DMS153 treated with DMSO at 0.1 percent for 48 hours (cell line): ENCODE measurements around the gene GJB3.
"Not testable (repeated sequence)": the region's sequence is repeated elsewhere in the genome, so short reads cannot be mapped to it uniquely, and the experiment has no call there.

Experiments
- DNase-seq: peaks from one replicate; lab custom pipeline; 2025; ENCODE audit not compliant: unreplicated experiment; lab: John Stamatoyannopoulos, UW

The GJB3 gene

DNA sequence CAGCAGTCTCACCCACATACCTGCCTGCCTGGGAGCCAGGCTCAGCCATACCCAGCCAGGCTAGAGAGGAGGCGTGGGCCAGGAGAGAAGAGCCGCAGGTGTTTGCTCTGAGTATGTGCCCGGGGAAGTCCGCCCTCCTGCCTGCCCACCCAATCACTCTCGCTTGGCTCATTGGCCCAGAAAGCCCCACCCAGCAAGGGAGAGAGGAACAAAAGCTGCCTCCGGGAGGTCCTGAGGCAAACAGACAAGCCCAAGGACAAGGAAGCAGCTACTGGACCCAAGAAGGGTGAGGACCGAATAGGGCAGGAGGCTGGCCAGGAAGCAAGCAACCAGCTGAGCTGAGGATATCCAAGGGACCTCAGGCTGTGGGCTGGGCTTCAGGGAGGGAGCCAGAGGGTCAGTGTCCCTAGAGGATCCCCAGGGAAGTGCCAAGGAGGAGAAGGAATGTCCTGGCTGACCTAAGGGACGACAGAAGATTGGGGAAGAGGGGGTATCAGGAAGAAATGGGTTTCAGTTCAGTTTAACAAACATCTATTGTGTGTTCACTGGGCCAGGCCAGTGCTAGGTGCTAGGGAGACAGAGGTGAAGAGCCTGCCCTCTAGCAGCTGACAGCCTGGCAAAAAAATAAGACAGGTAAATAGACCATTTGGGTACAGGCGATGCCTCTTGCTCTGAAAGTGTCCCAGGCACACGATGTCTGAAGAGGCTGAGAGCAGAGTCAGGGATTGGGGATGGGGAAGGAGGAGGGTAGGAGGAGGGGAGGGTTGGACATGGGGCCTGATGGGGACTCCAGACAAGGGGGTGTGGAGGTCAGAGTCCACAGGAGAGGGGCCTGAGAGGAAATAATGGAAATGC, 21.3 kb upstream of the GJB3 start, which contains the start of gene GJB4:
Gene GJB4 (plus strand): TSS at position 238 of the 855 bp plus-strand sequence. CDS start 1,515 bp downstream, outside the sequence.
- DNase-seq: no peak

DNA sequence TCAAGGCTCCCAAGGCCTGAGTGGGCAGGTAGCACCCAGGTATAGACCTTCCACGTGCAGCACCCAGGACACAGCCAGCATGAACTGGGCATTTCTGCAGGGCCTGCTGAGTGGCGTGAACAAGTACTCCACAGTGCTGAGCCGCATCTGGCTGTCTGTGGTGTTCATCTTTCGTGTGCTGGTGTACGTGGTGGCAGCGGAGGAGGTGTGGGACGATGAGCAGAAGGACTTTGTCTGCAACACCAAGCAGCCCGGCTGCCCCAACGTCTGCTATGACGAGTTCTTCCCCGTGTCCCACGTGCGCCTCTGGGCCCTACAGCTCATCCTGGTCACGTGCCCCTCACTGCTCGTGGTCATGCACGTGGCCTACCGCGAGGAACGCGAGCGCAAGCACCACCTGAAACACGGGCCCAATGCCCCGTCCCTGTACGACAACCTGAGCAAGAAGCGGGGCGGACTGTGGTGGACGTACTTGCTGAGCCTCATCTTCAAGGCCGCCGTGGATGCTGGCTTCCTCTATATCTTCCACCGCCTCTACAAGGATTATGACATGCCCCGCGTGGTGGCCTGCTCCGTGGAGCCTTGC, 19.7 kb upstream of the GJB3 start:
- DNase-seq: no peak

DNA sequence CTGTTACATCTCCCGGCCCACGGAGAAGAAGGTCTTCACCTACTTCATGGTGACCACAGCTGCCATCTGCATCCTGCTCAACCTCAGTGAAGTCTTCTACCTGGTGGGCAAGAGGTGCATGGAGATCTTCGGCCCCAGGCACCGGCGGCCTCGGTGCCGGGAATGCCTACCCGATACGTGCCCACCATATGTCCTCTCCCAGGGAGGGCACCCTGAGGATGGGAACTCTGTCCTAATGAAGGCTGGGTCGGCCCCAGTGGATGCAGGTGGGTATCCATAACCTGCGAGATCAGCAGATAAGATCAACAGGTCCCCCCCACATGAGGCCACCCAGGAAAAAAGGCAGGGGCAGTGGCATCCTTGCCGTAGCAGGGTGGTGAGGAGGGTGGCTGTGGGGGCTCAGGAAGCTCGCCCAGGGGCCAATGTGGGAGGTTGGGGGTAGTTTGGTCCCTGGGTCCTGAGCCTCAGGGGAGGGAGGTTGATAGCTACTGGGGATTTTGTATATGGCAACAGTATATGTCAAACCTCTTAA, 19.2 kb upstream of the GJB3 start:
- DNase-seq: no peak

DNA sequence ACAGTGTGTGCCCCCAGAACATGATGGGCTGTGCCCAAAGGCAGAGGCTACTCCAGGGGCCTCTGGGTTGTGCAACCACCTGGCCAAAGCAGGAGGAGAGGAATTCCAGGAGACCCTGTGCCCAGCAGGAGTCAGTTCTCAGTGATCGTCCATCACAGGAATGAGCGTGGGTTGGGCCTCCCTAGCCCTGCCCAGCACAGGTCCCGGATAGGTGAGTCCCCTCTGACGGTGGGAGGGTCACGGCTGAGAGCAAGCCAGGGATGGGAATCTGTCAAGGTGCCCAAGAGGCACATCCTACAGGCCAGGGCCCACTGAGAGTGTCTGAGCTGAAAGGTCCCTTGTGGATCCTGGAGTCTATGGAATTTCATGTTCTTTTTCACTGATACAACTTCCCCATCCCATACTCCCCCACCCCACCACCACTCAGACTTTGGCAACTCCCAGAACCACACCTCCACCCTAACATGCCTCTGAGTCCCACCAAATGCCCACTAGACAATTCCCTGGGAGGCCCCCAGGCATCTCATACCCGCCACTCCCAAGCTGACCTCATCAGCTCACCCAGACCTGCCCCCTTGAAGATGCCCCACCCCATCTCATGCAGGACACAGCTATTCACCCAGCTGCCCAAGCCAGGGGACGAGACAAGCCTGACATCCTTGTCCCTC, 18.4 kb upstream of the GJB3 start:
- no peak for DNase-seq

DNA sequence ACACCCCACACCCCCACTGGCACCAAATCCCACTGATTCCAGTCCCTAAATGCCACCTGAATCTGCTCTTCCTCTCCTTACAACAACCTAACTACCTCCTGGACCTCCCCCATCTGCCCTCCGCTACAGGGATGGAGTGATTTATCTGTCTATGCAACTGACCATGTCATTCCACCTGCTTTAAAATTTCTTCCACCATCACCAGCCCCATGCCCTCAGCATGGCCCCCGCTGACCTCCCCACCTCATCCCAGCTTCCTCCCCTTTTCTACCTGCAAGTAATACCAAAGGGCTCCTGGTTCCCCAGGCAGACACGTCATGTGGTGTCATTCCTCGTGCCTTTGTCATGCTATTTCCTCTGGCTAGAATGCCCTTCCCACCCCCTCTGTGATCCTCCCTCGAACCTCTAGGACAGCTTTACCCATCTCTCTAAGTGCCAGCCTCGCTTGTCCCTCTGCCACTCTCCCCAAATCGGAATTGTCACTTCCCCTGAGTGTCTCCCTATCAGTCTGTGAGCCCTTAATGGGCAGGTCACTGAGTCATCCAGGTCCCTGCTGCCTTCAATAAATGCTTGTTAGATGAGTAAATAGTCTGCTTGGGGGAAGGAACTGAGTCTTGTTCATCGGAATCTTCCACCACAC, 17.8 kb upstream of the GJB3 start:
- DNase-seq: no peak

DNA sequence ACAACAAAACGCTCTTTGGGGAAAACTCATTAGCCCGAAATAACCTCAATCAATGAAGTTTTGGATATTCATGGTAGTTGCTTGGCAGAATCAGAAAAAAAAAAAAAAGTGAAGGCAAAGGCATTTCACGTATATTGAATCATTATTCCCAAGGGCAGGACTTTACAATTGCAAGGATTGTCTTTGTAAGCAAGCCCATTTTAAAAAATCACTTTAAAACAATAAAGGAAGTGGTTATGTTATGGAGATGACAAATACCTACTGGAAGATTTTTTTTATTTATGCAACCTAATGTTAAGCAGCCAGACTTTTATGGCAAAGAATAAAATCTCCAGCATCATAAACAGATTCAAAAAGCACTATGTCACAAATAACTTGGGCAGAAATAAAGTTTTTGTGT, 12.2 kb upstream of the GJB3 start:
- no peak for DNase-seq

DNA sequence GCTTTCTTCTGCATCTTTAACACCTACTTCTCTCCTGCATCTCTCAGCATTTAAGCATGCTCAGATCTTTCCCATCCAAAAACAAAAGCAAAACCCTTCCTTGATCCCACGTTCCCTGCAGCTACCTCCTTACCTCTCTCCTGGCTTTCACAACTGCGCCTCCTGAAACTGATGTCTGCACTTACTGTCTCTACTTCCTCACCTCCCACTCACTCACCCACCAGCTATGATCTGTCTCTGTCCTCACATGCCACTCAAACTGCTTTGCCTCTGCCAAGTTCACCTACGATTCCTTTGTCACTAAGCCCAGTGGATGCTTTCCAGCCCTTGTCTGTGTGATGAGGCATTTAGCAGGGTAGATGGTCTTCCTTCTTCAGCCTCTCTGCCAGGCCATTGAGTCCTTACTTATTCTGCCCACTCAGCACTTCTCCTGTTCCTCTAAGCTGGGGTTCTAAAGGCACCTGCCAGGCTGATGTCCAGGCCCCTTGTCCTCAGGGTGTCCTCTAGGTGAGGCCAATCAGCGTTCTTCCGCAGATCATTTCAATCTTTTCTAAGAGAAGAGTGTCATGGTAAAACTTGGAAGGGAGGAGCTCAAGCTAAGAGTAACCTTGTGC, 10.0 kb upstream of the GJB3 start:
- no peak for DNase-seq

DNA sequence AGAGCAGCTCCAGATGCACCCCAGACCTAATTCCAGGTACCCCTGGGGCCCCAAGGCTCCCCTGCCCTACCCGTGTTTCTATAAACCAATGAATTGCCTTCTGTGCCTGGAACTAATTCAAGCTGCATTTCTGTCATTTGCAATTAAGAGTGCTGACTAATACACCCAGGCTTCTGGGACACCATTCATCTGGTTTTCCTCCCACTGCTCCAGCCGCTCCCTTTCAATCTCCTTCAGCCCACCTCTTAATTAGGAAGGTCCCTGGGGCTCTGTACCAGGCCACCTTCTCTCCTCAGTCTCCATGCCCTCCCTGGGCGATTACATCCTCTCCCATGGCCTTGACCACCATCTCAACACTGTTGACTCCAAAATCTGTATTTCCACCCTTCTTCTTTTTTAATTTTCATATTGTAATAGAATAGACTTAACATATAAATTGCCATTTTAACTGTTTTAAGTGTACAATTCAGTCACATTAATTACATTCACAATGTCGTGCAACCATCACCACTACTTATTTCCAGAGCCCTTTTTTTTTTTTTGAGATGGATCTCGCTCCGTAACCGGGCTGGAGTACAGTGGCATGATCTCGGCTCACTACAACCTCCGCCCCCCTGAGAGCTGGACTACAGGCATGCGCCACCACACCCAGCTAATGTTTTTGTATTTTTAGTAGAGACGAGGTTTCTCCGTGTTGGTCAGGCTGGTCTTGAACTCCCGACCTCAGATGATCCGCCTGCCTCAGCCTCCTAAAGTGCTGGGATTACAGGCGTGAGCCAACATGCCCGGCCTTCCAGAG, 9.2 kb upstream of the GJB3 start:
- no peak for DNase-seq

DNA sequence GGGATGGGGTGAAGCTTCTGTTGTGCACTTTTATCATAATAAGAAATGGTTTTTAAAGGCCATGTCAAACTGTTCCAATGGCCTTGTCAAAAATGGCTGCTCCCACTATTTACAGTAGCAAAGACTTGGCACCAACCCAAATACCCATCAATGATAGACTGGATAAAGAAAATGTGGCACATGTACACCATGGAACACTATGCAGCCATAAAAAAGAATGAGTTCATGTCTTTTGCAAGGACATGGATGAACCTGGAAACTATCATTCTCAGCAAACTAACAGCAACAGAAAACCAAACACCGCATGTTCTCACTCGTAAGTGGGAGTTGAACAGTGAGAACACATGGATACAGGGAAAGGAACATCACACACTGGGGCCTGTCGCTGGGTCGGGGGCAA, 7.9 kb upstream of the GJB3 start:
- not testable (repeated sequence) for DNase-seq

DNA sequence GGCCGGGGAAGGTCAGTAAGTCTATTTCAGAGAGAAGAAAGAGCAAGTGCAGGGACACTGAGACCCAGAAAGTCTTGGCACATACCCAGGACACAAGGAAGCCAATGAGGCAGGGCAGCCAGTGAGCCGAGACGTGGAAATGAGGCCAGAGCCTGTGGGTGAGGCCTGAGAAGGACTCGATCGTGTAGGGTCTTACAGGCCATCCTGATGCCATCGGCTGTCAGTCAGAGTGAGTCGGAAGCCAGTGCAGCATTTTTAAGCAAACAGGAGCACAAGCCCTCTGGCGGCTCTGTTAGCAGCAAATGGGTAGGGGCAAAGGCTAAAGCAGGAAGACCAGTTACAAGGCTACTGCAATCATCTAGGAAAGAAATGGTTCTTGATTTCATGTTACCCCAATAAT, 6.1 kb upstream of the GJB3 start:
- DNase-seq: no peak

DNA sequence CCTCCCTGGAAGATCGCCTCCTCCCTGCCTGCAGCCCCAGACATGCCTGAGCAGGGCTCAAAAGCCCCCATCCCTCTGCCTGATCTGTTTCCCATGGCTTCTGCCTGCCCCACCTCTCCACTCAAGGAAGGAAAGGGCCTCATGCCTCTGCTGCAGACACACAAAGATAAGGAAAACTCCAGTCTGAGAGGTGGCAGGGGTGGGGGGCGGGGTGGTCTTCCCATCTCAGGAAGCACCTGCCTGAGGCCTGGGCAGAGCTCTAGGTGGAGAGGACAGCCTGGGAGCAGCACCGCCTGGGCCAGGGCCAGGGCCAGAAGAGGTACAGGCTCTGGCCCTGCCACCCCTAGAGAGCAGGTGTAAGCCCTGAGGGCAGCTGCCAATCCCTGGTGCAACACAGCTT, 4.1 kb upstream of the GJB3 start:
- DNase-seq: no peak

DNA sequence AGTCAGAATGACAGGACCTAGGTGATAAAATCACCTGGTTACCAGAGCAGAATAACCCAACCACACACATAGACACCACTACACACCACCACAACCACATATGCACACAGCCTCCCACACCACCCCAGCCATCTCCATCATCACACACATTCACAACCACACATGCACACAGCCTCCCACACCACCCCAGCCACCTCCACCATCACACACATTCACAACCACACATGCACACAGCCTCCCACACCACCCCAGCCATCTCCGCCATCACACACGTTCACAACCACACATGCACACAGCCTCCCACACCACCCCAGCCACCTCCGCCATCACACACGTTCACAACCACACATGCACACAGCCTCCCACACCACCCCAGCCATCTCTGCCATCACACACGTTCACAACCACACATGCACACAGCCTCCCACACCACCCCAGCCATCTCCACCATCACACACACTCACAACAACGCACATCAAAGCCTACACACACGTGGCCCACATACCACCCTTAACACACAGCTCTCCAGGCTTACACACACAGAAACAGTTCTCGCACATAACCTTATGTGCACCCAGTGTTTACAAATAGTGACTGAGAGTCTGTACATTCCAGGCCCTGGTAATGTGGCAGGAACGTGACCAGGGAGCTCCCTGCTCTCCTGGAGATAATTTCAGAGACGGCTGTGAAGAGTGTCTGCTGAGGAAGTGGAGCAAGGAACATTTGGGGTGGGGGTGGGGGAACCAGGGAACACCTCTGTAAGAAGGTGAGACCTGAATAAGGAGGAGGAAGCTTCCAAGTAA, 3.3 kb upstream of the GJB3 start:
- DNase-seq: no peak

DNA sequence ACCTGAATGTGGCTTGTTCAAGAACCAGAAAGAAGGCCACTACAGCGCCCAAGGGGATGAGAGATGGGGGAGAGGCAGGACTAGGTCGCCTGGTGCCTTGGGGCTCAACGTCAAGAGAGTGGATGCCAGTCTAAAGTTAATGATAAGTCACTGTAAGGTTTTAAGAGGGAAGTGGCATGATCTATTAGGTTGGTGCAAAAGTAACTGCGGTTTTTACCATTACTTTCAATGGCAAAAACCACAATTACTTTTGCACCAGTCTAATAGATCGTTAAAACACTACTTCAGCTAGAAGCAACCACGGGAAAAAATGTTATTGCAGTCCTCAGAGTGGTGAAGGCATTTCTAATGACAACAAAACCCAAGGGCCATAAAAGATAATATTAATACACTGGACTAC, 2.6 kb upstream of the GJB3 start:
- DNase-seq: no peak

DNA sequence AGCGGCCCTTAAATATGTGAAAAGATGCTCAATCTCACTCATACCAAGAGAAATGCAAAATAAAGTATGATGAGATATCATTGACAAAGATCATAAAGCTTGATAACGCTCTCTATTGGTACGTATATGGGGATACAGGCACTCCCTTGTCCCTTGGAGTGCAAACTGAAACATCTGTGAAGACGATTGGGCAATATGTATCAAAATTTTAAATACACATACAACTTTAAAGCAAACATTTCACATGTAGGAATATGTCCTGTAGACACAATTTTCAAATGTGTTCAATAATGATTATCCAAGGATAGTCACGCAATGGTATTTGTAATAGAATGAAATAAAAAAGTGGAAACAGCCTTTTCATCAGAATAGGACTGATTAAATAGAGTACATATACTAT, 2.0 kb upstream of the GJB3 start:
- no peak for DNase-seq

DNA sequence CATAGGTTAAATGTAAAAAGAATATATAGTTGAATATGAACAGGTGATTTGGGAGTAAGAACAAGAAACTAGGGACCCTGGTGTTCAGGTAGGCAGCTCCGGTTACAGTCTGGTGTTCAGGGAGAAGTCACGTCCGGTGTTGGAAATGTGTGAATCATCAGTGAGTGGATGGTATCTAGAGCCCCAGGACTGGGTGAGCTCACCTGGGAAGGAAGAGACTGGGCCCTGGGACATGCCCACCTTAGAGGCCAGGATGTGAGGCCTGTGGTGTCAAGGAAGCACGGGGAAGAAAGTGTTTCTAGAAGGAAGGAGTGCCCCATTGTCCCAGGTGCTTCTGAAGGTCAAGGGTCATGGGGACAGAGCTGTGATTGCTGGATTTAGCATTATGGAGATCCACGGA, 1.5 kb upstream of the GJB3 start:
- DNase-seq: no peak

DNA sequence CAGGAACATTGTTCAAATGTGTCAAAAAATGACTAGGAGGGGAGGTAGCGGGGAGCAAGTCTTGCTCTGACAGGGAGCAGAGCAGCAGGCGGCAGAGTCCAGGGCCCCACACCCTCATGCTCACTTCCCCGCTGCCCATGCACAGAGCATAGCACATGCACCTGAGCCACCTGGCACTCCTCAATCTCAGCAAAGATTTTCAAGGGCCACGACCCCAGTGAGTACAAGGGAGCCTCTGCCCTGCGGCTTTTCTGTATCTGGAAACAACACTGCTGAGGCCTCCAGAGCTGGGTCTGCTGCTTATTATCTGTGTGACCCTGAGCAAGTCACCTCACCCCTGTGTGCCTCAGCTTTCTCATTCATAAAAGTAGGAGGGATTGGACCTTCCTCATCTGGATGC, 1.1 kb upstream of the GJB3 start:
- no peak for DNase-seq

DNA sequence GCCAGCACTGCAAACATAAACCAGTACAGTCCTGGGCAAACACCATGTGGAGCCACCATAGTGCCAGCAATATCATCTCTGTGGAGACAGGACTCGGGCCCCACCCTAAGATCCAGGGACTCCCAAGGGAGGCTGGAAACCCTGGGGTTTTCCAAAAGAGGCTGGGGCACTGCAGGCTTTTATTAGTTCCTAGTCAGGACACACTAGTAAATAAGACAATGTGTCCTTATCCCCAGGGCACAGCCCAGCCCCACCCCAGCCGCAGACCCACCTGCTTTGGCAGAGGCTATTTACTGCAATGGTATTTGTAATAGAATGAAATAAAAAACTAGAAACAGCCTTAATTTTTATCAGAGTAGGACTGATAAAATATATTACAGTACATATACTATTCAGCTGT, 486 bp upstream of the GJB3 start:
- no peak for DNase-seq

DNA sequence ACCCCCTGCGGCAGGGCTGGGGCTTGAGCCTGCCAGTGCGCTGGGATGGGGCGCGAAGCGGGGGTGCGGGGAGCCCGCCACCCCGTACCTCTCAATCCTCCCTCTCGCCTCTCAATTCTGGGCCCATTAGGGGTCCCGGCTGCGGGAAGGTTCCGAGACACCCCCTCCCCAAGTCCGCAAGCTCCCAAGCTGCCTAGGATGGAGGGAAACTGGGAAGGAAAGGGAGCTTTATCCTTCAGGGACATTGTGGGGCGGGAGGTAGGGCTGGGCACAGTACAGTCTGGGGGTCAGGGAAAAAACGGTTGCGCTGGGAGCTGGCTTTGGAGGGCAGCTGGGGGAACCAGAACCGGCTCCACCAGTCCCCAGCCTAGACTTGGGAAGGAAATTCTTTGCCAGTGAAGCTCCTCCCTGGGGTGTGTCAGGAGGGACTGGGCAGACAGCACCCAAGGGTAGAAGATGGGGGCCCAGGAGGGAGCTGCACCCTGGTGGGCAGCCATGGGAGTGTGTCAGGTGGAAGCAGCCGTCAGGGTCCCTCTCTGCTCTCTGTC, 904 bp downstream of the GJB3 start:
- no peak for DNase-seq

DNA sequence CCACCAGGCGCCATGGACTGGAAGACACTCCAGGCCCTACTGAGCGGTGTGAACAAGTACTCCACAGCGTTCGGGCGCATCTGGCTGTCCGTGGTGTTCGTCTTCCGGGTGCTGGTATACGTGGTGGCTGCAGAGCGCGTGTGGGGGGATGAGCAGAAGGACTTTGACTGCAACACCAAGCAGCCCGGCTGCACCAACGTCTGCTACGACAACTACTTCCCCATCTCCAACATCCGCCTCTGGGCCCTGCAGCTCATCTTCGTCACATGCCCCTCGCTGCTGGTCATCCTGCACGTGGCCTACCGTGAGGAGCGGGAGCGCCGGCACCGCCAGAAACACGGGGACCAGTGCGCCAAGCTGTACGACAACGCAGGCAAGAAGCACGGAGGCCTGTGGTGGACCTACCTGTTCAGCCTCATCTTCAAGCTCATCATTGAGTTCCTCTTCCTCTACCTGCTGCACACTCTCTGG, 3.8 kb downstream of the GJB3 start:
- no peak for DNase-seq
